Measurements from ENCODE around the gene SGPL1. TPM values are rescaled to one million over a fixed set of nuclear protein-coding genes. Genes with fewer than 3 reads are reported as not detected.
A peak's percentile ranks its signal among the peaks of the same experiment; 100 is the strongest.
"Not testable (repeated sequence)": the region's sequence is repeated elsewhere in the genome, so short reads cannot be mapped to it uniquely, and the experiment has no call there.

Gene SGPL1
- 44.6 TPM for total RNA-seq

DNA sequence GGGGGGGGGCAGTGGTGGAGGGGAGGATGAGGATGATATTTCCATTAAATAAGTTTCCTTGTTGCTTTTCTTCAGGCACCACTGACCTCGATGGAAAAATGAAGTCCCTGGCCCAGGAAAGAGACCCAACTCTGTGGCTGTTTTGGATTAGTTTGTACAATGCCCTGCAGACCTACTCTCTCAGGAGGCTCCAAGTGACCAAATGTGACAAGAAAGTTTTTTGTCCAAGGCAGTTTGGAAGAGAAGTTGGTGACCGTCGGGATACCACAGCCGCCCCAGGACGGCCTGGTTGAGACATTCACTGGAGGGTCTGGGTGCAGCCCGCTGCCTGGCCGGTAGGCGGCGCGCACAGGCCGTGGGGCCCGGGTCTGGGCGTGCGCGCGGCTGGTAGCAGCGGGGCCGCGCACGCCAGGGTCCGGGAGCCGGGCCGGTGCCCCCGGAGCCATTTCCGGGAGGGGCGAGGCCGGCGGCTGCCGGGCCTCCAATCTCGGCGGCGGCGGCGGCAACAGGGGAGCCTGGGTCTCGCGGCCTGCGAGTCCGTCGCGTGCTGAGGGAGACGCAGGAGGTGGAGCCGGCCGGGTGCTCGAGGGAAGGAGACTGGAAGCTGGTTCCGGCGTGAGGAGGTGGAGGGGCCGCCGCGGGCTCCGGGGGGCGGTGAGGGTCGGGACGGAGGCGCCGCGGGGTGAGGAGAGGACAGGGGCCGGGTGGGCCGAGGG is at the start of gene SGPL1:
SGPL1 (plus strand) TSS at position 445 of the 716 bp plus-strand sequence. CDS start 906 bp downstream, outside the sequence.
- DNase-seq (ENCODE audit: low spot score) = peak; percentile 92
- intact Hi-C loops (cut with DNase I) = loop anchor here (2.0 kb wide), 1 partner anchor 63 kb away; no protein-coding TSS in a partner anchor
- peak; percentile 94 for ATAC-seq

- ATAC-seq; intact Hi-C loops (cut with DNase I); DNase-seq (ENCODE audit: low spot score): not testable (repeated sequence)
Observed at GRCh38 chr10:70768026-70768685, 47.6 kb upstream of the SGPL1 start.

DNA sequence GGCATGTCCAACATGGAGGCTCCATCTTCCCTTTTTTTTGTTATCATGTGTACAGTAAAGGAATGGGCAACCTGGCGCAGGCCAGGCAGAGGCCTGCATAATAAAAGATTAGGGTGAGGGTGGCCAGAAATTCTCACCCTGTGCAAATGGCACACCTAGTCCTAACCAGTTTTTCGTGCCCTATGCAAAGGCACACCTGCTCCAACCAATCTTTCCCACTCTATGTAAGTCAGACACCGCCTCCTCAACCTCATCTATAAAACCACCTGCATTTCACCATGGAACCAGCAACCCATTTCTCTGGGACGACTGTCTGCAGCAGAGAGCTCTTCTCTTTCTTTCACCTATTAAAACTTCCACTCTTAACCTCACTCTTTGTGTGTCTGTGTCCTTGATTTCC is 46.6 kb upstream of the SGPL1 start:
- DNase-seq (ENCODE audit: low spot score) (no peak), ATAC-seq (no peak)
- intact Hi-C loops (cut with DNase I) = no loop called here

DNA sequence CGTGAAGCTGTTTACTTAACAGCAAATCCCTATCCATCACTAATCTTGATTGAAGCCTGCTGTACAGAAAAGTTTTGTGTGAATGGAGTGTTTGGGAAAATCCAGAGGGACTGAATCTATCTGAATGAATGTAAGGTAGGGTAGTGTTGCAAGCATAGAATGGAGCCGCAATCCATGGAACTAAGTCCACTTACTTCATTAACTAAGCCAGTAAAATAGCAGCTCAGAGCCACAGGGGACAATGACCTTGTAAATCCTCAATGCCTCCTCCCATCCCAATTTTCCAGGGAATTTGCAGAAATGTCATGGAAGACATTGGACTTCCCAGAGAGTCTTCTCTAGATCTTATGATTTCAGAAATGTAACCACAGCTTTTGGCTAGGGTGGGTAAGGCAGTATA is 45.7 kb upstream of the SGPL1 start:
- DNase-seq (ENCODE audit: low spot score) = no peak
- no peak for ATAC-seq
- intact Hi-C loops (cut with DNase I) = no loop called here

- ATAC-seq; DNase-seq (ENCODE audit: low spot score); intact Hi-C loops (cut with DNase I): not testable (repeated sequence)
Observed at GRCh38 chr10:70770516-70770915, 45.2 kb upstream of the SGPL1 start.

DNA sequence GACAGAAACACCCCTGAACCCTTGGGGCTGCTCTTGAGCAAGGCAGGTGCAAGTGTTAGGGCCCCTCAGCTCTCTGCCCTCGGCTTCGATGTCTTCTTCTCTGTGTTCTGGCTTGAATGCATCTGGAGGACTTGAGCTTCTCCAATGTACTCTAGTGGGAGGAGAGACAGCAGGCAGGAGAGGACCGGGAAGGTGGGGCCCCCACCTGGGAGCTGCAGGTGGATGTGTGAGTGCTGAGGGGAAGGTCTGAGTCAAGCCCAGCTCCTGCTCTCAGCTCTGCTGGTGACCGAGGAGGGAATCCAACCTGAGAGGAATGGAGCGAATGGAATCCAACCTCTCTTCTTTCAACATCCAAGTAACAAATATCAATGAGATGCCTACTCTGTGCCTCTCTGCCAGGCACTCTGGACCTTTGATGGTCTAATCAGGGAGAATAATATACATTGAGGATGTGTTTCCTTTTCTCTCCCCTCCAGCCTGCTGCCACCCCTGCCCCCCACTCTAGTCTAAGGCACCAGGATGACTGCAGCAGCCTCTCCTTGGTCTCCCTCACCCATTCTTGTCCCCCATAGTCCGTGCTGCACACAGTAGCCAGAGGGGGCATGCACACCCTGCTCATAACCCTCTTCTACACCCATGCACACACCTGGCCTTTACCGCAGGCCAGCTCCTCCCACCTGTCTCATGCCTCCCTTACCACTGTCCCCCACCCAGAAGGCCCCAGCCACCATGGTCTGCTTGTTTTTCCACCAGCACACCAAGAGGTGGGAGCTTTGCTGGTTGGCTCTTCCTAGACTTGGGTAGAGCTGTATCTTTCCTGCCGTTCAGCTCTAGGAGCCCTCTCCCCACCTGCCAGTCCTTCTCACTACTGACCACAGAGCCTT is 44.2 kb upstream of the SGPL1 start:
- DNase-seq (ENCODE audit: low spot score) = no peak
- ATAC-seq = no peak
- intact Hi-C loops (cut with DNase I) = no loop called here

- no peak for ATAC-seq
- no peak for DNase-seq (ENCODE audit: low spot score)
- intact Hi-C loops (cut with DNase I) = no loop called here
Observed at GRCh38 chr10:70772627-70773026, 43.1 kb upstream of the SGPL1 start.

GRCh38 chr10:70773461-70773860 is 42.3 kb upstream of the SGPL1 start:
- intact Hi-C loops (cut with DNase I) = no loop called here
- no peak for DNase-seq (ENCODE audit: low spot score)
- no peak for ATAC-seq

DNA sequence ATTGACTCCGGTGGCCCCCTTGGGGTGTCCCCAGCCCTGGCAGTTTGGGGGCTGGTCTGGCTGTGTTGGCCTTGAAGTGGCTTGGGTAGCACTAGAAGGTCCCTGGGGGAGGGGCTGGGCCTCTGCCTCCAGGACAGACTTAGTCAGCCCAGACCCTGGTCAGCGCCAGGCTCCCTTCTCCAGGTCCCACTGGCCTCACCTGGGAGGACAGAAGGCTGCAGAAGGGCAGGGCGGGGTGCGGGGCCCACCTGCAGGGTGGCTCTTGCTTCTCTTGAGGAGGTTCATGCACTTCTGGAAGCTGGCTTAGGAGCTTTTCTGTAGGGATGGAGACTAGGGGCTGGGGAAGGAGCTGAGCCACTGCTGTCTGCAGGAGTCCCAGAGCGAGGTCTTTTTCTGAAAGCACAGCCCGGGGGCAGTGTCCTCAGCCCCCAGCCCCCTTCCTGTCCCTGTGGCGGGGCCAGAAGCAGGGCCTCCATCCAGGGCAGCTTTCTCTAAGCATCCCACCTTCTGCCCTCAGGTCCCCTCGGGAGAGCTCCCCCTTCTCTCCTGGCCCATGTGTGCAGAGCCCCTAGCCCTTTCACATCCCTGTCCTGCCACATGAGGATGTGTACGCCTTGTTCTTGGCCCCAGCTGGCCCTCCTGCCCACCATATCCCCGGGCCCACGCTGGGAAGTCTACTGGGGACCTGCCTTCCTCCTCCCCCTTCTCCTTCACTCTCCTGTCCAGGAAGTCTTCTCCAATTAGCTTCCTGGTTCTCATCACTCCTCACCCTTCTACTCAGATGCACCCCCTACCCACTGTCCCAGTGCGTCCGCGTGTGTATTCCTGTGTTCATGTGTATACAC is 41.6 kb upstream of the SGPL1 start:
- DNase-seq (ENCODE audit: low spot score) (no peak), ATAC-seq (no peak)
- intact Hi-C loops (cut with DNase I) = no loop called here

DNA sequence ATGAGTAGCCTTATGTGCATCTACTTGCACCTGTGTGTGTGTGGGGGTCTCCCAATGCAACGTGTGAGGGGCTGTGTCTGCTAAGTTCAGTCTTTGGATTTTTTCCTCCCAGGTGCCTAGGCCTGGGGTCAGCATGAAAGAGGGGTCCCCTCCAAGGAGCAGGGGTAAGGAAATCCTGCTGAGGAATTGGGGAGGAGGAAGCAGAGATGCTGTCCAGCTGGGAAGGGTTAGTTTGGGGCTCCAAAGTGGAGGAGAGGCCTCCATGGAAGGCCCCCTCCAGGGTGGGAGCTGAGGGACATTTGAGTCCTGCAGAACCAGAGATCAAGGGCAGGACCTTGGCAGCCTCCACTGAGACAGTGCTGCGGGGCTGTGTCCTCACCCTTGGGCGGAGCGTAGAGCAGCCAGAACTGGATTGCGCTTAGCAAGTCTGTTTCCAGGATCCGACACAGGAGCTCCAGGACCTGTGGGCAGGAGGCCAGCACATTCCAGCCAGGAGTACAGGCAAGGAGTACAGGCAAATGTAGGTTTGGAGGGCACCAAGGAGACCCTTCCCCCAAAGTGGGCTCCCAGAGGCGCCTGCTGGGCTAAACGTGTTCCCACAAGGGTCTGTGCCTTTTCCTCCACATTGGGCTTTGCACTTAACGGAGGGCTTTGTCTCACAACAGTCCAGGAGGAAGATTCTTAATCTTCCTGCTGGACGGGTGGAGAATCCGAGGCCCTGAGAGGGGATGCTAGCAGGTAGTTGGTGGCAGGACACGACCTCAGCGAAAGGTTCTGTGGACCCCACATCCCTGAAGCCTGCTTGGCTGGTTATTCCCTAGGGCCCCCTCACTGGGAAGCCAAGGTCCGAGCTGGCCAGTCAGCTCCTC is 40.7 kb upstream of the SGPL1 start:
- ATAC-seq (no peak), DNase-seq (ENCODE audit: low spot score) (no peak)
- intact Hi-C loops (cut with DNase I) = no loop called here

DNA sequence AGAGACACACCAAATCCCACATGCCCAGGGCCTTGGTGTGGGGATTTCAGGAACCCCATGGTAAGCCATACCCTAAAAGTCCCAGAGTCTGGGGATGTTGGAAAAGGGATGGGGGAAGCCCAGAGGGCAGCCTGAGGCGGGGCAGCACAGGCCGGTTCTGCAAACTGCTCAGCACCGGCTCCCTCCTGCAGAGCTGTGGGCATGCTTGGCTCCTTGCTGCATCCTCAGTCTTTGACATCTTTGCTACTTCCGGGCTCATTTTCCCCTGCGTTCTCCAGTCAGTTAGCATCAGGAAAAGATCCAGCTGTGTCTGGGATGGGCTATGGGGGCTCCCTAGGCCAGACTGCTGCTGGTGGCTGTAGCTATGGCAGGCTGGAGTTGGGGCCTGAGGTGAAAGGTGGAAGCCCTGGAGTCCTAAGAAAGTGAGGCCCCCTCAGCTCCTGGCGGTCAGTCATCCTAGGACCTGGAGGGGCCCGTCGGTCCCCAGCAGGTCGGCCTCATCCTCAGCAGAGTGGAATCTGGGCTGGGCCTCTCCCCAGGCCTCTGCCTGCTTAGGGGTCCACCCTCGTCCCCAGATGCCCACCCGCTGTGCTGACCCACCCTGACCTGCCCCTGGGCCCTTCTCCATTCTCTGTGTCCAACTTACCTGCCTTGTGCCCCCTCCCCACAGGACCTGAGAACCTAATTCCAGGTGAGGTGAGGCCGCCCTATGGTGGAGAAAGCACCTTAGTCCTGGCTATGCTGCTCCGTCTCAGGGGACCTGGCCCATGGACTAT is 39.9 kb upstream of the SGPL1 start:
- ATAC-seq = no peak
- no peak for DNase-seq (ENCODE audit: low spot score)
- intact Hi-C loops (cut with DNase I) = no loop called here

DNA sequence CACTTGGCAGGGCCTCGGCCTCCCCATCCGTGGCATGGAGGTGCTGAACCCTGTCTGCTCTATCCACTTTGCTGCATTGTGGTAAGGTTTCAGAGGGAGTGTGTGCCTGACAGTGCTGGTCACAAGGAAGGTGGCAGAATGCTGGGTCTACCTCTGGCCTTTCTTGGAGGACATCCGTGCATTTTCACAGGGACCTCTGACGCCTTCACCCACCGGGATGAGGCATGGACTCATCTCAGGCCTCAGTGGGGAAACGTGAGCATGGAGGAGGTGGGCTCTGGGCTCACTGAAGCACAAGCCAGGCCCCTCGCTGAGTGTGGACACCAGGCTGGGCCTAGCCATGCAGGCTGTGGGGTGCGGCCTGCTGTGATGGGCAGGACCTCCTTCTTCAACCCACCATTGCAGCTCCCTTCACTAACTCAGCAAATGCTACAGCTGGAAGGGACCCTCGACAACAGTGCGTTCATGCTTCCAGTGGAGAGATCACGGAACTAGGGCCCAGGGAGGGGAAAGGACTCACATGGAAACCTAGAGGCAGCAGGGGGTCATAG is 39.2 kb upstream of the SGPL1 start:
- no peak for DNase-seq (ENCODE audit: low spot score)
- no peak for ATAC-seq
- intact Hi-C loops (cut with DNase I) = no loop called here

- ATAC-seq = no peak
- intact Hi-C loops (cut with DNase I) = no loop called here
- no peak for DNase-seq (ENCODE audit: low spot score)
Observed at GRCh38 chr10:70777063-70777875, 38.5 kb upstream of the SGPL1 start.

- DNase-seq (ENCODE audit: low spot score) = no peak
- intact Hi-C loops (cut with DNase I) = no loop called here
- no peak for ATAC-seq
Observed at GRCh38 chr10:70778267-70778924, 37.4 kb upstream of the SGPL1 start.

GRCh38 chr10:70779088-70779487 is 36.7 kb upstream of the SGPL1 start:
- intact Hi-C loops (cut with DNase I) = no loop called here
- ATAC-seq (peak; percentile 76), DNase-seq (ENCODE audit: low spot score) (no peak)
